ENCODE data around the gene RAP1GAP2.

The RAP1GAP2 gene

GRCh38 chr17:2847381-2848333 lies 51.4 kb downstream of the RAP1GAP2 start:
- TF ChIP-seq POU2F2 (IDR thresholded peaks at IDR 0.05; ENCODE audit: low read depth, low read length) (no peak), POLR2AphosphoS5 (IDR thresholded peaks at IDR 0.05; ENCODE audit: low read depth, low read length) (no peak), SPI1 (IDR thresholded peaks at IDR 0.05; ENCODE audit: low read depth, low read length) (no peak), PAX5 (IDR thresholded peaks at IDR 0.05; ENCODE audit: insufficient read depth, low read length, severe bottlenecking) (no peak), POLR2A (IDR thresholded peaks at IDR 0.05; ENCODE audit: low read depth, low read length) (no peak), TAF1 (IDR thresholded peaks at IDR 0.05; ENCODE audit: low read depth, low read length) (no peak)

GRCh38 chr17:2849327-2849670 lies 53.1 kb downstream of the RAP1GAP2 start:
- FAIRE-seq (no peak), DNase-seq (ENCODE audit: insufficient read length, low spot score) (no peak)
- TF ChIP-seq SPI1 (IDR thresholded peaks at IDR 0.05; ENCODE audit: low read depth, low read length) (no peak), POU2F2 (IDR thresholded peaks at IDR 0.05; ENCODE audit: low read depth, low read length) (no peak), TAF1 (IDR thresholded peaks at IDR 0.05; ENCODE audit: low read depth, low read length) (no peak), POLR2A (IDR thresholded peaks at IDR 0.05; ENCODE audit: low read depth, low read length) (no peak), POLR2AphosphoS5 (IDR thresholded peaks at IDR 0.05; ENCODE audit: low read depth, low read length) (no peak), PAX5 (IDR thresholded peaks at IDR 0.05; ENCODE audit: insufficient read depth, low read length, severe bottlenecking) (no peak)

More at GRCh38 chr17:2847381-2848333, 51.4 kb downstream of the RAP1GAP2 start:
- peak; percentile 38 for FAIRE-seq
- DNase-seq (ENCODE audit: insufficient read length, low spot score), result no peak

- no peak for FAIRE-seq
- no peak for DNase-seq (ENCODE audit: insufficient read length, low spot score)
- TF ChIP-seq SPI1 (IDR thresholded peaks at IDR 0.05; ENCODE audit: low read depth, low read length), result no peak
- TF ChIP-seq POLR2AphosphoS5 (IDR thresholded peaks at IDR 0.05; ENCODE audit: low read depth, low read length), result no peak
- no peak for TF ChIP-seq POU2F2 (IDR thresholded peaks at IDR 0.05; ENCODE audit: low read depth, low read length)
- TF ChIP-seq TAF1 (IDR thresholded peaks at IDR 0.05; ENCODE audit: low read depth, low read length), result no peak
- TF ChIP-seq PAX5 (IDR thresholded peaks at IDR 0.05; ENCODE audit: insufficient read depth, low read length, severe bottlenecking), result no peak
- TF ChIP-seq POLR2A (IDR thresholded peaks at IDR 0.05; ENCODE audit: low read depth, low read length), result no peak
Measured at GRCh38 chr17:2850991-2851390, 54.8 kb downstream of the RAP1GAP2 start.

- DNase-seq (ENCODE audit: insufficient read length, low spot score) (no peak), FAIRE-seq (no peak)
- TF ChIP-seq PAX5 (IDR thresholded peaks at IDR 0.05; ENCODE audit: insufficient read depth, low read length, severe bottlenecking), result no peak
- TF ChIP-seq POU2F2 (IDR thresholded peaks at IDR 0.05; ENCODE audit: low read depth, low read length), result no peak
- no peak for TF ChIP-seq TAF1 (IDR thresholded peaks at IDR 0.05; ENCODE audit: low read depth, low read length)
- TF ChIP-seq SPI1 (IDR thresholded peaks at IDR 0.05; ENCODE audit: low read depth, low read length), result no peak
- no peak for TF ChIP-seq POLR2A (IDR thresholded peaks at IDR 0.05; ENCODE audit: low read depth, low read length)
- TF ChIP-seq POLR2AphosphoS5 (IDR thresholded peaks at IDR 0.05; ENCODE audit: low read depth, low read length), result no peak
Measured at GRCh38 chr17:2851615-2852014, 55.4 kb downstream of the RAP1GAP2 start.

- DNase-seq (ENCODE audit: insufficient read length, low spot score) (no peak), FAIRE-seq (no peak)
- TF ChIP-seq TAF1 (IDR thresholded peaks at IDR 0.05; ENCODE audit: low read depth, low read length) (no peak), POU2F2 (IDR thresholded peaks at IDR 0.05; ENCODE audit: low read depth, low read length) (no peak), POLR2AphosphoS5 (IDR thresholded peaks at IDR 0.05; ENCODE audit: low read depth, low read length) (no peak), PAX5 (IDR thresholded peaks at IDR 0.05; ENCODE audit: insufficient read depth, low read length, severe bottlenecking) (no peak), POLR2A (IDR thresholded peaks at IDR 0.05; ENCODE audit: low read depth, low read length) (no peak), SPI1 (IDR thresholded peaks at IDR 0.05; ENCODE audit: low read depth, low read length) (no peak)
Measured at GRCh38 chr17:2852221-2852620, 56.0 kb downstream of the RAP1GAP2 start.

GRCh38 chr17:2852729-2853282 lies 56.6 kb downstream of the RAP1GAP2 start:
- no peak for FAIRE-seq

GRCh38 chr17:2853283-2854142 lies 57.3 kb downstream of the RAP1GAP2 start:
- TF ChIP-seq POU2F2 (IDR thresholded peaks at IDR 0.05; ENCODE audit: low read depth, low read length) (no peak), POLR2AphosphoS5 (IDR thresholded peaks at IDR 0.05; ENCODE audit: low read depth, low read length) (no peak), PAX5 (IDR thresholded peaks at IDR 0.05; ENCODE audit: insufficient read depth, low read length, severe bottlenecking) (no peak)
- DNase-seq (ENCODE audit: insufficient read length, low spot score) (no peak), FAIRE-seq (no peak)

More at GRCh38 chr17:2852729-2853282, 56.6 kb downstream of the RAP1GAP2 start:
- DNase-seq (ENCODE audit: insufficient read length, low spot score), result no peak
- no peak for TF ChIP-seq POLR2AphosphoS5 (IDR thresholded peaks at IDR 0.05; ENCODE audit: low read depth, low read length)
- TF ChIP-seq POU2F2 (IDR thresholded peaks at IDR 0.05; ENCODE audit: low read depth, low read length), result no peak
- no peak for TF ChIP-seq SPI1 (IDR thresholded peaks at IDR 0.05; ENCODE audit: low read depth, low read length)
- TF ChIP-seq PAX5 (IDR thresholded peaks at IDR 0.05; ENCODE audit: insufficient read depth, low read length, severe bottlenecking), result no peak
- no peak for TF ChIP-seq TAF1 (IDR thresholded peaks at IDR 0.05; ENCODE audit: low read depth, low read length)
- no peak for TF ChIP-seq POLR2A (IDR thresholded peaks at IDR 0.05; ENCODE audit: low read depth, low read length)

GRCh38 chr17:2854143-2855055 lies 58.2 kb downstream of the RAP1GAP2 start:
- DNase-seq (ENCODE audit: insufficient read length, low spot score), result no peak
- peak; percentile 5 for FAIRE-seq
- TF ChIP-seq POLR2A (IDR thresholded peaks at IDR 0.05; ENCODE audit: low read depth, low read length) (no peak), SPI1 (IDR thresholded peaks at IDR 0.05; ENCODE audit: low read depth, low read length) (no peak), POU2F2 (IDR thresholded peaks at IDR 0.05; ENCODE audit: low read depth, low read length) (no peak), PAX5 (IDR thresholded peaks at IDR 0.05; ENCODE audit: insufficient read depth, low read length, severe bottlenecking) (no peak), TAF1 (IDR thresholded peaks at IDR 0.05; ENCODE audit: low read depth, low read length) (no peak), POLR2AphosphoS5 (IDR thresholded peaks at IDR 0.05; ENCODE audit: low read depth, low read length) (no peak)
